Activated CD8-positive, alpha-beta T cell treated with anti-CD3 and anti-CD28 coated beads, Interleukin-2, amount 10 ng/mL, durations not matched to agents 7 days and 5 days (primary cell): Measurements from ENCODE around the gene KIN. TPM values are rescaled to one million over a fixed set of nuclear protein-coding genes. Genes with fewer than 3 reads are reported as not detected.
"Not testable (repeated sequence)": the region's sequence is repeated elsewhere in the genome, so short reads cannot be mapped to it uniquely, and the experiment has no call there.

Experiments used
- ATAC-seq: fragments of 150-1000 bp; cut with Tn5 transposase; one replicate; pipeline ENCODE4 v1.10.0; 2021; ENCODE audit warnings: moderate library complexity
- CTCF ChIA-PET: fragments of 350-600 bp; sonication (Branson Sonifier 250); formaldehyde crosslinking; loops from one replicate; lab custom pipeline; 2021; ENCODE audit warnings: antibody characterized with exemption; lab: Charles Lee
- POLR2A ChIA-PET: fragments of 350-600 bp; sonication (Branson Sonifier 250); formaldehyde crosslinking; loops from one replicate; lab custom pipeline; 2021; ENCODE audit warnings: antibody characterized with exemption; lab: Charles Lee
- DNase-seq: peaks from one replicate; pipeline ENCODE4 v3.0.0-alpha.2; 2020
- H3K27ac Mint-ChIP-seq: one replicate; pipeline ENCODE4 v1.8.0; 2021; ENCODE audit warnings: mild to moderate bottlenecking, mixed read lengths
- H3K27me3 Mint-ChIP-seq: one replicate; pipeline ENCODE4 v1.8.0; 2021; ENCODE audit warnings: low read depth, mixed read lengths
- H3K36me3 Mint-ChIP-seq: one replicate; pipeline ENCODE4 v1.8.0; 2021; ENCODE audit warnings: low read depth, mixed read lengths
- H3K4me1 Mint-ChIP-seq: one replicate; pipeline ENCODE4 v1.8.0; 2021; ENCODE audit warnings: low read depth, mixed read lengths
- H3K4me3 Mint-ChIP-seq: one replicate; pipeline ENCODE4 v1.8.0; 2021; ENCODE audit warnings: mild to moderate bottlenecking, mixed read lengths
- H3K9me3 Mint-ChIP-seq: one replicate; pipeline ENCODE4 v1.8.0; 2022; ENCODE audit warnings: mixed read lengths; ENCODE audit not compliant: insufficient read depth
- total RNA-seq, 2 experiments: library from RNA; stranded (reverse); gene quantifications; one replicate each; pipeline ENCODE4 v1.2.3, GENCODE V29; 2021

Gene KIN
- total RNA-seq, 2 experiments from 2014 or later, result 14.8 to 17.5 TPM

GRCh38 chr10:7763929-7764328, 23.9 kb downstream of the KIN start:
- no peaks in the 10 kb centered on the region for H3K27me3 Mint-ChIP-seq
- DNase-seq (no peak), ATAC-seq (no peak)
- CTCF ChIA-PET, result interaction anchor here (1.1 kb wide), 1 partner anchor 10 kb away, joined by 3 read pairs; no protein-coding TSS in a partner anchor
- no peak overlapping the region for H3K27ac Mint-ChIP-seq
- no peak overlapping the region for H3K4me3 Mint-ChIP-seq
- H3K9me3 Mint-ChIP-seq, result no peaks in the 10 kb centered on the region
- no peaks in the 10 kb centered on the region for H3K4me1 Mint-ChIP-seq
- H3K36me3 Mint-ChIP-seq, result peaks cover 53% of the 10 kb centered on the region
- POLR2A ChIA-PET, result no interaction called here

- ChIA-PET POLR2A (interaction anchor here (1.6 to 1.7 kb wide), 2 partner anchors 31 to 62 kb away, joined by 4 to 6 read pairs; partner anchors contain the start of genes ATP5F1C, KIN and TAF3), CTCF (interaction anchor here (1.2 to 2.3 kb wide), 6 partner anchors 15 to 1453 kb away, joined by 3 to 10 read pairs (median 4); partner anchors contain the start of gene TAF3)
Observed at GRCh38 chr10:7756360-7756992, 31.3 kb downstream of the KIN start.

GRCh38 chr10:7755103-7755502, 32.7 kb downstream of the KIN start:
- ChIA-PET CTCF (interaction anchor here (1.3 kb wide), 1 partner anchor 63 kb away, joined by 6 read pairs; the partner anchor contains the start of gene TAF3), POLR2A (no interaction called here)
- Mint-ChIP-seq H3K4me3 (no peak overlapping the region), H3K27me3 (no peaks in the 10 kb centered on the region), H3K4me1 (no peaks in the 10 kb centered on the region), H3K36me3 (peaks cover 51% of the 10 kb centered on the region), H3K27ac (no peak overlapping the region), H3K9me3 (no peaks in the 10 kb centered on the region)
- no peak for ATAC-seq
- DNase-seq, result no peak

More at GRCh38 chr10:7756360-7756992, 31.3 kb downstream of the KIN start:
- Mint-ChIP-seq H3K4me3 (no peak overlapping the region), H3K27ac (no peak overlapping the region), H3K4me1 (no peaks in the 10 kb centered on the region), H3K27me3 (no peaks in the 10 kb centered on the region), H3K9me3 (no peaks in the 10 kb centered on the region), H3K36me3 (peaks cover 55% of the 10 kb centered on the region)
- ATAC-seq (peak; percentile 58), DNase-seq (peak; percentile 42)

DNA sequence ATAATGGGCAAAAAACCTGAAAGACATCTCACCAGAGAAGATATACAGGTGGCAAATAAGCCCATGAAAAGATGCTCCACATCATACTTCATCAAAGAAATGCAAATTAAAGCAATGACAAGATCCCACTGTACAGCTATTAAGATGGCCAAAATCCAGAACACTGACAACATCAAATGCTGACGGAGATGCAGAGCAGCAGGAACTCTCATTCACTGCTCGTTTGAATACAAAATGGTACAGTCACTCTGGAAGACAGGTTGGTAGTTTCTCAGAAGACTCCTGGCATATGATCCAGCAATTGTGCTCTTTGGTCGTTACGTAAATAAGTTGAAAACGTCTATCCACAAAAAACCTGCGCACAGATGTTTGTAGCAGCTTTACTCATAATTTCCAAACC, 35.5 kb downstream of the KIN start:
- no peaks in the 10 kb centered on the region for H3K9me3 Mint-ChIP-seq
- no peak for DNase-seq
- no peak overlapping the region for H3K4me3 Mint-ChIP-seq
- H3K36me3 Mint-ChIP-seq, result peaks cover 35% of the 10 kb centered on the region
- POLR2A ChIA-PET, result no interaction called here
- H3K4me1 Mint-ChIP-seq, result no peaks in the 10 kb centered on the region
- ATAC-seq, result no peak
- CTCF ChIA-PET, result interaction anchor here (2.0 kb wide), 1 partner anchor 65 kb away, joined by 5 read pairs; no protein-coding TSS in a partner anchor
- H3K27ac Mint-ChIP-seq, result no peak overlapping the region
- H3K27me3 Mint-ChIP-seq, result no peaks in the 10 kb centered on the region

DNA sequence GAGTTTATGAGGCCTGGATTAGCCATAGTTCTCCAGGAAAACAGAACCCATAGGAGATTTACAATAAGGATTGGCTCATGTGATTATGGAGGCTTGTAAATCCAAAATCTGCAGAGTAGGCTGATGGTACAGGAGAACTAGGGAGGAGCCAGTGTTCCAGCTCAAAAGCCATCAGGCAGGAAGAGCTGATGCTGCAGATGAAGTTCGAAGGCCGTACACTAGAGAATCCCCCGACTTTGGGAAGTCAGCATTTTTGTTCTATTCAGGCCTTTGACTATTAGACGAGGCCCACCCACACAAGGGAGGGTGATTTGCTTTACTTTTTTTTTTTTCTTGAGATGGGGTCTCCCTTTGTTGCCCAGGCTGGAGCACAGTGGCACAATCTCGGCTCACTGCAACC, 37.6 kb downstream of the KIN start:
- Mint-ChIP-seq H3K27me3 (no peaks in the 10 kb centered on the region), H3K4me1 (no peaks in the 10 kb centered on the region), H3K4me3 (no peak overlapping the region), H3K27ac (no peak overlapping the region), H3K9me3 (no peaks in the 10 kb centered on the region), H3K36me3 (peaks cover 28% of the 10 kb centered on the region)
- CTCF ChIA-PET, result no interaction called here
- POLR2A ChIA-PET, result no interaction called here
- no peak for DNase-seq
- no peak for ATAC-seq

- H3K4me3 Mint-ChIP-seq, H3K27me3 Mint-ChIP-seq, ATAC-seq, H3K9me3 Mint-ChIP-seq, POLR2A ChIA-PET, DNase-seq, H3K4me1 Mint-ChIP-seq, H3K27ac Mint-ChIP-seq: not testable (repeated sequence)
- peaks cover 20% of the 10 kb centered on the region for H3K36me3 Mint-ChIP-seq
- CTCF ChIA-PET, result interaction anchor here (0.6 kb wide), 1 partner anchor 1239 kb away, joined by 3 read pairs; no protein-coding TSS in a partner anchor
Observed at GRCh38 chr10:7748637-7749036, 39.2 kb downstream of the KIN start.

GRCh38 chr10:7744307-7744706, 43.5 kb downstream of the KIN start:
- POLR2A ChIA-PET, result no interaction called here
- no peak for DNase-seq
- no peak overlapping the region for H3K27ac Mint-ChIP-seq
- H3K4me1 Mint-ChIP-seq, result peaks cover under 1% of the 10 kb centered on the region
- H3K9me3 Mint-ChIP-seq, result no peaks in the 10 kb centered on the region
- CTCF ChIA-PET, result interaction anchor here (1.4 kb wide), 1 partner anchor 58 kb away, joined by 3 read pairs; no protein-coding TSS in a partner anchor
- H3K4me3 Mint-ChIP-seq, result no peak overlapping the region
- H3K36me3 Mint-ChIP-seq, result no peaks in the 10 kb centered on the region
- ATAC-seq, result no peak
- peaks cover 5% of the 10 kb centered on the region for H3K27me3 Mint-ChIP-seq

GRCh38 chr10:7738536-7739407, 49.0 kb downstream of the KIN start:
- CTCF ChIA-PET, result no interaction called here
- no peaks in the 10 kb centered on the region for H3K36me3 Mint-ChIP-seq

GRCh38 chr10:7734821-7735220, 53.0 kb downstream of the KIN start:
- DNase-seq, result no peak
- no peak for ATAC-seq
- Mint-ChIP-seq H3K9me3 (no peaks in the 10 kb centered on the region), H3K27ac (no peak overlapping the region), H3K4me3 (no peak overlapping the region), H3K36me3 (no peaks in the 10 kb centered on the region), H3K4me1 (peaks cover 12% of the 10 kb centered on the region), H3K27me3 (peaks cover 12% of the 10 kb centered on the region)
- POLR2A ChIA-PET, result no interaction called here
- CTCF ChIA-PET, result interaction anchor here (1.2 kb wide), 1 partner anchor 209 kb away, joined by 4 read pairs; no protein-coding TSS in a partner anchor

More at GRCh38 chr10:7738536-7739407, 49.0 kb downstream of the KIN start:
- ATAC-seq, result no peak
- Mint-ChIP-seq H3K4me3 (no peak overlapping the region), H3K27ac (no peak overlapping the region), H3K9me3 (no peaks in the 10 kb centered on the region), H3K27me3 (peaks cover 5% of the 10 kb centered on the region), H3K4me1 (peaks cover 12% of the 10 kb centered on the region)
- POLR2A ChIA-PET, result interaction anchor here (0.7 kb wide), 1 partner anchor 127 kb away, joined by 3 read pairs; no protein-coding TSS in a partner anchor
- DNase-seq, result no peak

GRCh38 chr10:7722927-7723529, 64.8 kb downstream of the KIN start:
- Mint-ChIP-seq H3K27me3 (peaks cover 20% of the 10 kb centered on the region), H3K4me3 (no peak overlapping the region), H3K9me3 (no peaks in the 10 kb centered on the region), H3K27ac (no peak overlapping the region), H3K4me1 (peaks cover 13% of the 10 kb centered on the region), H3K36me3 (no peaks in the 10 kb centered on the region)
- ChIA-PET POLR2A (no interaction called here), CTCF (no interaction called here)
- no peak for DNase-seq
- no peak for ATAC-seq

- DNase-seq (no peak), ATAC-seq (no peak)
- Mint-ChIP-seq H3K36me3 (no peaks in the 10 kb centered on the region), H3K4me1 (peaks cover 23% of the 10 kb centered on the region), H3K9me3 (no peaks in the 10 kb centered on the region), H3K27me3 (peaks cover 18% of the 10 kb centered on the region), H3K4me3 (no peak overlapping the region), H3K27ac (no peak overlapping the region)
- ChIA-PET CTCF (interaction anchor here (1.0 kb wide), 1 partner anchor 195 kb away, joined by 3 read pairs; no protein-coding TSS in a partner anchor), POLR2A (no interaction called here)
Observed at GRCh38 chr10:7720478-7720877, 67.3 kb downstream of the KIN start.
